ENCODE results near the gene AKAP12.

The AKAP12 gene

GRCh38 chr6:151399679-151400078 is 159.9 kb downstream of the AKAP12 start:
- in situ Hi-C loops (cut with MboI; ENCODE audit: low sequenced_read_pairs) = no loop called here

- in situ Hi-C loops (cut with MboI; ENCODE audit: low sequenced_read_pairs) = no loop called here
Observed at GRCh38 chr6:151400473-151400872, 160.7 kb downstream of the AKAP12 start.

- in situ Hi-C loops (cut with MboI; ENCODE audit: low sequenced_read_pairs) = no loop called here
Observed at GRCh38 chr6:151402228-151402627, 162.5 kb downstream of the AKAP12 start.

- in situ Hi-C loops (cut with MboI; ENCODE audit: low sequenced_read_pairs) = no loop called here
Observed at GRCh38 chr6:151403919-151404308, 164.1 kb downstream of the AKAP12 start.

All from HL-60/S4 treated with phorbol 12-myristate 13-acetate at 8.2 ng/mL for 4 days and 3 days (cell line).